ENCODE data around the gene TSHZ2.

- no peak for TF ChIP-seq CTCF (conservative IDR thresholded peaks at IDR 0.05; ENCODE audit: low read depth, low read length)
- TF ChIP-seq POLR2A (IDR thresholded peaks at IDR 0.05; ENCODE audit: low read depth, low read length), result no peak
- TF ChIP-seq MAFK (IDR thresholded peaks at IDR 0.05; ENCODE audit: low read depth, low read length), result no peak
- TF ChIP-seq RAD21 (IDR thresholded peaks at IDR 0.05; ENCODE audit: low read length), result no peak
- no peak for TF ChIP-seq MXI1 (IDR thresholded peaks at IDR 0.05; ENCODE audit: borderline replicate concordance, low read depth, low read length)
- no peak for TF ChIP-seq NFE2L2 (IDR thresholded peaks at IDR 0.05; ENCODE audit: low read depth, low read length)
- no peak for TF ChIP-seq RFX5 (IDR thresholded peaks at IDR 0.05; ENCODE audit: low read depth, low read length)
- no peak for TF ChIP-seq CEBPB (IDR thresholded peaks at IDR 0.05; ENCODE audit: low read depth, low read length)
- TF ChIP-seq RCOR1 (IDR thresholded peaks at IDR 0.05; ENCODE audit: insufficient replicate concordance, low read length), result no peak
- no peak for TF ChIP-seq MAZ (IDR thresholded peaks at IDR 0.05; ENCODE audit: borderline replicate concordance, low read depth, low read length)
Observed at GRCh38 chr20:53382263-53382844, 410.2 kb downstream of the TSHZ2 start.

All from IMR-90 (cell line).